Hepatocyte (in vitro differentiated cells): ENCODE measurements around the gene KSR1. TPM values are rescaled to one million over a fixed set of nuclear protein-coding genes. Genes with fewer than 3 reads are reported as not detected.
"Not testable (repeated sequence)": the region's sequence is repeated elsewhere in the genome, so short reads cannot be mapped to it uniquely, and the experiment has no call there.

Experiments used
- DNase-seq: peaks from one replicate; pipeline ENCODE4 v3.0.0-alpha.2; 2016; ENCODE audit warnings: low spot score
- H2AFZ ChIP-seq: fragments of 200-600 bp; sonication (generic); 2 replicates; pipeline ENCODE4 v1.6.0; 2016; ENCODE audit warnings: antibody characterized with exemption, mild to moderate bottlenecking
- H3K27ac ChIP-seq: fragments of 200-600 bp; sonication (generic); 2 replicates; pipeline ENCODE4 v1.5.1; 2016; ENCODE audit warnings: mild to moderate bottlenecking
- H3K27me3 ChIP-seq: fragments of 200-600 bp; sonication (generic); 2 replicates; pipeline ENCODE4 v1.6.1; 2016
- H3K36me3 ChIP-seq: fragments of 200-600 bp; sonication (generic); replicated peaks from 2 replicates; pipeline ENCODE4 v1.5.1; 2016; ENCODE audit warnings: low read depth; ENCODE audit not compliant: insufficient read depth
- H3K4me1 ChIP-seq: fragments of 200-600 bp; sonication (generic); 2 replicates; pipeline ENCODE4 v1.5.1; 2016; ENCODE audit warnings: mild to moderate bottlenecking, moderate library complexity; ENCODE audit not compliant: insufficient read depth
- H3K4me2 ChIP-seq: fragments of 200-600 bp; sonication (generic); 2 replicates; pipeline ENCODE4 v1.6.0; 2016
- H3K4me3 ChIP-seq: fragments of 200-600 bp; sonication (generic); 2 replicates; pipeline ENCODE4 v1.5.1; 2016; ENCODE audit warnings: mild to moderate bottlenecking
- H3K79me2 ChIP-seq: fragments of 200-600 bp; sonication (generic); 2 replicates; pipeline ENCODE4 v1.6.0; 2017; ENCODE audit warnings: mild to moderate bottlenecking
- H3K9me2 ChIP-seq: fragments of 200-600 bp; sonication (generic); replicated peaks from 2 replicates; pipeline ENCODE4 v1.6.0; 2017; ENCODE audit warnings: mild to moderate bottlenecking; ENCODE audit not compliant: insufficient read depth
- H3K9me3 ChIP-seq: fragments of 200-600 bp; sonication (generic); 2 replicates; pipeline ENCODE4 v1.5.1; 2016; ENCODE audit warnings: low read depth, mild to moderate bottlenecking
- H4K20me1 ChIP-seq: fragments of 200-600 bp; sonication (generic); 2 replicates; pipeline ENCODE4 v1.6.0; 2016; ENCODE audit warnings: mild to moderate bottlenecking; ENCODE audit not compliant: insufficient read depth, poor library complexity, severe bottlenecking
- EZH2 ChIP-seq: fragments of 200-600 bp; sonication (generic); IDR thresholded peaks from 2 replicates; pipeline ENCODE4 v1.6.1; 2016; ENCODE audit warnings: antibody characterized with exemption, mild to moderate bottlenecking, borderline replicate concordance
- EZH2phosphoT487 ChIP-seq: fragments of 200-600 bp; sonication (generic); IDR thresholded peaks from one replicate; pipeline ENCODE4 v1.6.1; 2018; ENCODE audit warnings: antibody characterized with exemption, mild to moderate bottlenecking, low read depth, moderate library complexity; ENCODE audit not compliant: unreplicated experiment, severe bottlenecking
- WGBS: methylation state at CpG from one replicate; pipeline ENCODE4 v1.1.6; 2016; ENCODE audit warnings: low lambda C conversion rate; ENCODE audit errors: missing lambda C conversion rate; 5-methylcytosine and 5-hydroxymethylcytosine counted together
- polyA plus RNA-seq: library from polyadenylated mRNA; unstranded; fragments of >200 nt; fragmentation: Nextera tagmentation; extraction: Ambion mirVana; gene quantifications from 2 replicates; pipeline ENCODE4 v1.2.1, GENCODE V29; 2016
- total RNA-seq: library from RNA; depleted of rRNA; stranded (reverse); fragments of >200 nt; gene quantifications from 2 replicates; pipeline ENCODE4 v1.2.3, GENCODE V29; 2014
- TF ChIP-seq, protein P1 (sequence below): fragments of 200-600 bp; sonication (generic); IDR thresholded peaks from 2 replicates; pipeline ENCODE4 v1.5.1; 2016; ENCODE audit warnings: antibody characterized with exemption, mild to moderate bottlenecking; ENCODE audit not compliant: poor library complexity

KSR1 gene
- total and polyA plus RNA-seq, 2 experiments from 2014 or later = 16.2 to 32.6 TPM

DNA sequence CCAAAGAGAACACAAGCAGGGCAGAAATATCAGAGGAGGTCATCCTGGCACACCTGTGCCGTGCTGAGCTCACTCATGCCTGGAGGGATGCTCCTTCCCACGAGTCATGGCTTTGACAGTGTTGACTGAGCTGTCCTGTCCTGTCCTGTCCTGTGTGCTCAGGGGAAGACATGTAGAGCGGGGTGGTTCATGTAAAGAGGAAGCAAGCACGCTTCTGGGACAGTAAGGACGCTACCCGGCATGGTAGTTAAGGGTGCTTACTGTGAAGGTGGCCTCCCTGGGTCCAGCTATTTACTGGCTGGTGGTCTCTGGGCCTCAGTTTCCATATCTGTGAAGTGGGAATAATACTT, 175.1 kb downstream of the KSR1 start:
- no peaks in the 10 kb centered on the region for H3K27me3 ChIP-seq
- no peaks in the 10 kb centered on the region for H3K36me3 ChIP-seq
- no peak overlapping the region for H3K4me2 ChIP-seq
- no peak for DNase-seq
- no peaks in the 10 kb centered on the region for H3K9me3 ChIP-seq
- H3K4me1 ChIP-seq = no peaks in the 10 kb centered on the region
- TF ChIP-seq EZH2 (no peak), EZH2phosphoT487 (no peak)
- TF ChIP-seq, protein P1, sequence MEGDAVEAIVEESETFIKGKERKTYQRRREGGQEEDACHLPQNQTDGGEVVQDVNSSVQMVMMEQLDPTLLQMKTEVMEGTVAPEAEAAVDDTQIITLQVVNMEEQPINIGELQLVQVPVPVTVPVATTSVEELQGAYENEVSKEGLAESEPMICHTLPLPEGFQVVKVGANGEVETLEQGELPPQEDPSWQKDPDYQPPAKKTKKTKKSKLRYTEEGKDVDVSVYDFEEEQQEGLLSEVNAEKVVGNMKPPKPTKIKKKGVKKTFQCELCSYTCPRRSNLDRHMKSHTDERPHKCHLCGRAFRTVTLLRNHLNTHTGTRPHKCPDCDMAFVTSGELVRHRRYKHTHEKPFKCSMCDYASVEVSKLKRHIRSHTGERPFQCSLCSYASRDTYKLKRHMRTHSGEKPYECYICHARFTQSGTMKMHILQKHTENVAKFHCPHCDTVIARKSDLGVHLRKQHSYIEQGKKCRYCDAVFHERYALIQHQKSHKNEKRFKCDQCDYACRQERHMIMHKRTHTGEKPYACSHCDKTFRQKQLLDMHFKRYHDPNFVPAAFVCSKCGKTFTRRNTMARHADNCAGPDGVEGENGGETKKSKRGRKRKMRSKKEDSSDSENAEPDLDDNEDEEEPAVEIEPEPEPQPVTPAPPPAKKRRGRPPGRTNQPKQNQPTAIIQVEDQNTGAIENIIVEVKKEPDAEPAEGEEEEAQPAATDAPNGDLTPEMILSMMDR = no peak
- no peak overlapping the region for H2AFZ ChIP-seq
- no peak overlapping the region for H3K4me3 ChIP-seq
- H3K79me2 ChIP-seq = no peaks in the 10 kb centered on the region
- no peaks in the 10 kb centered on the region for H3K9me2 ChIP-seq
- no peak overlapping the region for H3K27ac ChIP-seq
- no peaks in the 10 kb centered on the region for H4K20me1 ChIP-seq
- WGBS = 82% methylated on average over 6 of the region's 6 CpGs

DNA sequence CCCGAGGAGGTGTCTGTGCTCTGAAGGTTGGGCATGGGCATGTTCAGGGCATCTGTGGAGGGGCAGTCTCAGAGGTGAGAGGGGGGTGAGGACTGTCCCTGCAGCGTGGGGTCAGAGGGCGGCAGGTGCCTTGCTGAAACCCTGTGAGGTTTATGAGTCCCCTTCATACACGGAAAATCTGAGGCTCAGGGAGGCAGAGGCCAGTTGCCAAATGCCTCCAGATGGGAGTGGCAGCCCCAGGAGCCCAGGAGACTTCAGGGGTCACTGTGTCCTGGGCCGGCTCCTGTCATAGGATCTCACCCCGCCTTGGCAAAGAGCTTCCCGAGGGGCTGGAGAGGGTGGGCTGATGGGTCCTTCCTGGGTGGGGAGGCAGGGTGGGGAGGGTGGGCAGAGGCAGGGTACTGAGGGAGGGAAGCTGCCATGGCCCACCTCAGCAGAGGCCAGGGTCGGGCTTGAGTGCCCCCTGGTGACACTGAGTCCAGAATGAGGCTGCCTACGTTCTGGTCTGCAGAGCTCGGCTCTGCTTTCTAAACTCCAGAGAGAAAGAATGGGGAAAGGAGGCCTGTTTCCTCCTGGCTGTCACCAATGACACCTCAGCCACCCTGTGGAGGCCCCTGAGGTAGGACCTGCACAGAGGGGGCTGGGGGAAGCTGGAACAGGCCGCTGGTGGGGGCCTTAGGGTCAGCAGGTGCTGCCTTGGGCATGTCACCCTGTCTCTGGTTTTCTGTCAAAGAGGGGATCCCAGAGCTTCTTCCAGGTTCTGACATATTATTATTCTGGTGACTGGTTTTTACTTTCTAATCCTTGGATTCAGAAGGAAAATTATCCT, 175.9 kb downstream of the KSR1 start:
- TF ChIP-seq EZH2 (no peak), EZH2phosphoT487 (no peak)
- TF ChIP-seq, protein P1 = no peak
- Histone ChIP-seq H2AFZ (no peak overlapping the region), H3K9me3 (no peaks in the 10 kb centered on the region), H3K4me3 (no peak overlapping the region), H3K36me3 (no peaks in the 10 kb centered on the region), H3K9me2 (no peaks in the 10 kb centered on the region), H3K4me1 (no peaks in the 10 kb centered on the region), H3K27me3 (no peaks in the 10 kb centered on the region), H3K4me2 (no peak overlapping the region), H3K79me2 (no peaks in the 10 kb centered on the region), H3K27ac (no peak overlapping the region), H4K20me1 (no peaks in the 10 kb centered on the region)
- DNase-seq = no peak
- WGBS = 81% methylated on average over 10 of the region's 11 CpGs

- DNase-seq, H3K4me1 ChIP-seq, H3K9me3 ChIP-seq, H3K4me3 ChIP-seq, H4K20me1 ChIP-seq, H3K27ac ChIP-seq, H3K79me2 ChIP-seq, H3K9me2 ChIP-seq, H2AFZ ChIP-seq, H3K27me3 ChIP-seq, H3K36me3 ChIP-seq, H3K4me2 ChIP-seq: not testable (repeated sequence)
- 84% methylated on average over 9 of the region's 9 CpGs for WGBS
Observed at GRCh38 chr17:27632766-27633165, 176.5 kb downstream of the KSR1 start.

GRCh38 chr17:27633312-27634025, 177.2 kb downstream of the KSR1 start:
- no peaks in the 10 kb centered on the region for H3K79me2 ChIP-seq
- no peaks in the 10 kb centered on the region for H3K4me1 ChIP-seq
- DNase-seq = no peak
- H3K36me3 ChIP-seq = no peaks in the 10 kb centered on the region
- no peak overlapping the region for H3K4me2 ChIP-seq
- H3K4me3 ChIP-seq = no peak overlapping the region
- H3K27me3 ChIP-seq = no peaks in the 10 kb centered on the region
- TF ChIP-seq EZH2phosphoT487 = no peak
- H3K9me2 ChIP-seq = no peaks in the 10 kb centered on the region
- H3K9me3 ChIP-seq = no peaks in the 10 kb centered on the region
- H3K27ac ChIP-seq = no peak overlapping the region
- H4K20me1 ChIP-seq = no peaks in the 10 kb centered on the region
- H2AFZ ChIP-seq = no peak overlapping the region
- 73% methylated on average over 14 of the region's 14 CpGs for WGBS
